GM23338 (cell line): ENCODE measurements around the gene IRGM. TPM values are rescaled to one million over a fixed set of nuclear protein-coding genes. Genes with fewer than 3 reads are reported as not detected.

Source experiments
- CREB1 ChIP-seq: fragments of 250-450 bp; sonication (Bioruptor Pico); IDR thresholded peaks from 2 replicates; pipeline ENCODE4 v1.5.0; 2020; ENCODE audit warnings: low read depth, mild to moderate bottlenecking, moderate library complexity
- JUNB ChIP-seq: IDR thresholded peaks from one replicate; pipeline ENCODE4 v1.6.1; 2016; ENCODE audit warnings: antibody characterized with exemption; ENCODE audit not compliant: unreplicated experiment
- POLR2AphosphoS5 ChIP-seq: IDR thresholded peaks from 2 replicates; pipeline ENCODE4 v1.6.1; 2016; ENCODE audit warnings: antibody characterized with exemption, low read depth
- STAT1 ChIP-seq: IDR thresholded peaks from one replicate; pipeline ENCODE4 v1.6.1; 2016; ENCODE audit warnings: antibody characterized with exemption; ENCODE audit not compliant: unreplicated experiment
- ZNF114 ChIP-seq: fragments of 250-450 bp; sonication (Bioruptor Pico); IDR thresholded peaks from 2 replicates; pipeline ENCODE4 v1.5.0; 2020; ENCODE audit warnings: mild to moderate bottlenecking, moderate library complexity
- ZNF331 ChIP-seq: fragments of 250-450 bp; sonication (Bioruptor Pico); IDR thresholded peaks from 2 replicates; pipeline ENCODE4 v1.5.0; 2020; ENCODE audit warnings: low read depth, mild to moderate bottlenecking, moderate library complexity
- polyA plus RNA-seq: library from polyadenylated mRNA; unstranded; fragments of >200 nt; fragmentation: Nextera tagmentation; extraction: Ambion mirVana; gene quantifications from 2 replicates; pipeline ENCODE4 v1.2.1, GENCODE V29; 2016
- total RNA-seq: library from RNA; depleted of rRNA; stranded (reverse); fragments of >200 nt; shearing (Covaris generic); gene quantifications from 2 replicates; pipeline ENCODE4 v1.2.3, GENCODE V29; 2014
- TF ChIP-seq, protein P1 (sequence below): fragments of 250-450 bp; sonication (Bioruptor Pico); IDR thresholded peaks from 2 replicates; pipeline ENCODE4 v1.5.0; 2020; ENCODE audit warnings: mild to moderate bottlenecking, moderate library complexity
- TF ChIP-seq, protein P2 (sequence below), 2 experiments: fragments of 200-600 bp in 1 of 2; sonication (generic) in 1 of 2; conservative IDR thresholded peaks; 2 replicates each; pipeline versions ENCODE4 v1.5.1 to v1.6.1; 2016 to 2017; ENCODE audit warnings: antibody characterized with exemption in 2 of 2, low read depth in 2 of 2, mild to moderate bottlenecking in 2 of 2, moderate library complexity in 1 of 2
- TF ChIP-seq, protein P3 (sequence below): IDR thresholded peaks from 2 replicates; pipeline ENCODE4 v1.6.1; 2016; ENCODE audit warnings: antibody characterized with exemption

The IRGM gene
- total and polyA plus RNA-seq, 2 experiments from 2014 or later: not detected

DNA sequence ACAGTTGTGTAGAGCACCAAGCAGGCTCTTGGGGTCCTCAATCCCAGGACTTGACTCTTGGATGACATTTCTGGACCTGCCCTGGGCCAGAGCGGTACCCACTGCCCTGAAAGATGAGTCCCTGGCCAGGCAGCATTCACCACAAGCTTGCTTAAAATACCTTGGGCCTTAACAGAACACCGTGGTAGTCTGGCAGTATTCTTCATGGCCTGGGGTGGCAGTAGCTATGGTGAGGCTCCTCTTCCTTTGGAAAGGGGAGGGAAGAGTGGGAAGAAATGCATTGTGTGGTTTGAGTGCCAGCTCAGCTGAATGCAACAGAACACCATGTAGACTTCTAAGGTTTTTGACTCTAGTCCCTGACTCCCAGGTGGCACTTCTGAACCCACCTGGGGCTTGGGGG, 29.4 kb upstream of the IRGM start (continued):
- TF ChIP-seq, protein P1, sequence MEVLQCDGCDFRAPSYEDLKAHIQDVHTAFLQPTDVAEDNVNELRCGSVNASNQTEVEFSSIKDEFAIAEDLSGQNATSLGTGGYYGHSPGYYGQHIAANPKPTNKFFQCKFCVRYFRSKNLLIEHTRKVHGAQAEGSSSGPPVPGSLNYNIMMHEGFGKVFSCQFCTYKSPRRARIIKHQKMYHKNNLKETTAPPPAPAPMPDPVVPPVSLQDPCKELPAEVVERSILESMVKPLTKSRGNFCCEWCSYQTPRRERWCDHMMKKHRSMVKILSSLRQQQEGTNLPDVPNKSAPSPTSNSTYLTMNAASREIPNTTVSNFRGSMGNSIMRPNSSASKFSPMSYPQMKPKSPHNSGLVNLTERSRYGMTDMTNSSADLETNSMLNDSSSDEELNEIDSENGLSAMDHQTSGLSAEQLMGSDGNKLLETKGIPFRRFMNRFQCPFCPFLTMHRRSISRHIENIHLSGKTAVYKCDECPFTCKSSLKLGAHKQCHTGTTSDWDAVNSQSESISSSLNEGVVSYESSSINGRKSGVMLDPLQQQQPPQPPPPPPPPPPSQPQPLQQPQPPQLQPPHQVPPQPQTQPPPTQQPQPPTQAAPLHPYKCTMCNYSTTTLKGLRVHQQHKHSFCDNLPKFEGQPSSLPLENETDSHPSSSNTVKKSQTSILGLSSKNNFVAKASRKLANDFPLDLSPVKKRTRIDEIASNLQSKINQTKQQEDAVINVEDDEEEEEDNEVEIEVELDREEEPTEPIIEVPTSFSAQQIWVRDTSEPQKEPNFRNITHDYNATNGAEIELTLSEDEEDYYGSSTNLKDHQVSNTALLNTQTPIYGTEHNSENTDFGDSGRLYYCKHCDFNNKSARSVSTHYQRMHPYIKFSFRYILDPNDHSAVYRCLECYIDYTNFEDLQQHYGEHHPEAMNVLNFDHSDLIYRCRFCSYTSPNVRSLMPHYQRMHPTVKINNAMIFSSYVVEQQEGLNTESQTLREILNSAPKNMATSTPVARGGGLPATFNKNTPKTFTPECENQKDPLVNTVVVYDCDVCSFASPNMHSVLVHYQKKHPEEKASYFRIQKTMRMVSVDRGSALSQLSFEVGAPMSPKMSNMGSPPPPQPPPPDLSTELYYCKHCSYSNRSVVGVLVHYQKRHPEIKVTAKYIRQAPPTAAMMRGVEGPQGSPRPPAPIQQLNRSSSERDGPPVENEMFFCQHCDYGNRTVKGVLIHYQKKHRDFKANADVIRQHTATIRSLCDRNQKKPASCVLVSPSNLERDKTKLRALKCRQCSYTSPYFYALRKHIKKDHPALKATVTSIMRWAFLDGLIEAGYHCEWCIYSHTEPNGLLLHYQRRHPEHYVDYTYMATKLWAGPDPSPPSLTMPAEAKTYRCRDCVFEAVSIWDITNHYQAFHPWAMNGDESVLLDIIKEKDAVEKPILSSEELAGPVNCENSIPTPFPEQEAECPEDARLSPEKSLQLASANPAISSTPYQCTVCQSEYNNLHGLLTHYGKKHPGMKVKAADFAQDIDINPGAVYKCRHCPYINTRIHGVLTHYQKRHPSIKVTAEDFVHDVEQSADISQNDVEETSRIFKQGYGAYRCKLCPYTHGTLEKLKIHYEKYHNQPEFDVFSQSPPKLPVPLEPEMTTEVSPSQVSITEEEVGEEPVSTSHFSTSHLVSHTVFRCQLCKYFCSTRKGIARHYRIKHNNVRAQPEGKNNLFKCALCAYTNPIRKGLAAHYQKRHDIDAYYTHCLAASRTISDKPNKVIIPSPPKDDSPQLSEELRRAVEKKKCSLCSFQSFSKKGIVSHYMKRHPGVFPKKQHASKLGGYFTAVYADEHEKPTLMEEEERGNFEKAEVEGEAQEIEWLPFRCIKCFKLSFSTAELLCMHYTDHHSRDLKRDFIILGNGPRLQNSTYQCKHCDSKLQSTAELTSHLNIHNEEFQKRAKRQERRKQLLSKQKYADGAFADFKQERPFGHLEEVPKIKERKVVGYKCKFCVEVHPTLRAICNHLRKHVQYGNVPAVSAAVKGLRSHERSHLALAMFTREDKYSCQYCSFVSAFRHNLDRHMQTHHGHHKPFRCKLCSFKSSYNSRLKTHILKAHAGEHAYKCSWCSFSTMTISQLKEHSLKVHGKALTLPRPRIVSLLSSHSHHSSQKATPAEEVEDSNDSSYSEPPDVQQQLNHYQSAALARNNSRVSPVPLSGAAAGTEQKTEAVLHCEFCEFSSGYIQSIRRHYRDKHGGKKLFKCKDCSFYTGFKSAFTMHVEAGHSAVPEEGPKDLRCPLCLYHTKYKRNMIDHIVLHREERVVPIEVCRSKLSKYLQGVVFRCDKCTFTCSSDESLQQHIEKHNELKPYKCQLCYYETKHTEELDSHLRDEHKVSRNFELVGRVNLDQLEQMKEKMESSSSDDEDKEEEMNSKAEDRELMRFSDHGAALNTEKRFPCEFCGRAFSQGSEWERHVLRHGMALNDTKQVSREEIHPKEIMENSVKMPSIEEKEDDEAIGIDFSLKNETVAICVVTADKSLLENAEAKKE (CRISPR knock-in tag): no peak
- TF ChIP-seq STAT1: no peak
- no peak for TF ChIP-seq CREB1
- TF ChIP-seq ZNF331 (CRISPR knock-in tag): no peak
- TF ChIP-seq POLR2AphosphoS5: no peak
- no peak for TF ChIP-seq ZNF114 (CRISPR knock-in tag)
- no peak for TF ChIP-seq JUNB
- TF ChIP-seq, protein P2, sequence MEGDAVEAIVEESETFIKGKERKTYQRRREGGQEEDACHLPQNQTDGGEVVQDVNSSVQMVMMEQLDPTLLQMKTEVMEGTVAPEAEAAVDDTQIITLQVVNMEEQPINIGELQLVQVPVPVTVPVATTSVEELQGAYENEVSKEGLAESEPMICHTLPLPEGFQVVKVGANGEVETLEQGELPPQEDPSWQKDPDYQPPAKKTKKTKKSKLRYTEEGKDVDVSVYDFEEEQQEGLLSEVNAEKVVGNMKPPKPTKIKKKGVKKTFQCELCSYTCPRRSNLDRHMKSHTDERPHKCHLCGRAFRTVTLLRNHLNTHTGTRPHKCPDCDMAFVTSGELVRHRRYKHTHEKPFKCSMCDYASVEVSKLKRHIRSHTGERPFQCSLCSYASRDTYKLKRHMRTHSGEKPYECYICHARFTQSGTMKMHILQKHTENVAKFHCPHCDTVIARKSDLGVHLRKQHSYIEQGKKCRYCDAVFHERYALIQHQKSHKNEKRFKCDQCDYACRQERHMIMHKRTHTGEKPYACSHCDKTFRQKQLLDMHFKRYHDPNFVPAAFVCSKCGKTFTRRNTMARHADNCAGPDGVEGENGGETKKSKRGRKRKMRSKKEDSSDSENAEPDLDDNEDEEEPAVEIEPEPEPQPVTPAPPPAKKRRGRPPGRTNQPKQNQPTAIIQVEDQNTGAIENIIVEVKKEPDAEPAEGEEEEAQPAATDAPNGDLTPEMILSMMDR (conservative IDR thresholded peaks at IDR 0.05; ENCODE audit: low read depth in 2 of 2): no peak
- TF ChIP-seq, protein P3, sequence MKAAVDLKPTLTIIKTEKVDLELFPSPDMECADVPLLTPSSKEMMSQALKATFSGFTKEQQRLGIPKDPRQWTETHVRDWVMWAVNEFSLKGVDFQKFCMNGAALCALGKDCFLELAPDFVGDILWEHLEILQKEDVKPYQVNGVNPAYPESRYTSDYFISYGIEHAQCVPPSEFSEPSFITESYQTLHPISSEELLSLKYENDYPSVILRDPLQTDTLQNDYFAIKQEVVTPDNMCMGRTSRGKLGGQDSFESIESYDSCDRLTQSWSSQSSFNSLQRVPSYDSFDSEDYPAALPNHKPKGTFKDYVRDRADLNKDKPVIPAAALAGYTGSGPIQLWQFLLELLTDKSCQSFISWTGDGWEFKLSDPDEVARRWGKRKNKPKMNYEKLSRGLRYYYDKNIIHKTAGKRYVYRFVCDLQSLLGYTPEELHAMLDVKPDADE: no peak
